Panc1 (cell line): Measurements from ENCODE around the gene NID1.

Experiments
- POLR2AphosphoS5 ChIP-seq: IDR thresholded peaks from 2 replicates; pipeline ENCODE4 v1.6.1; 2012; ENCODE audit warnings: mild to moderate bottlenecking, low read depth, low read length, moderate library complexity
- SIN3A ChIP-seq: IDR thresholded peaks from 2 replicates; pipeline ENCODE4 v1.6.1; 2012; ENCODE audit warnings: low read depth, mild to moderate bottlenecking, low read length, moderate library complexity, borderline replicate concordance; ENCODE audit not compliant: insufficient read depth
- TCF7L2 ChIP-seq: IDR thresholded peaks from 2 replicates; pipeline ENCODE4 v1.6.1; 2011; ENCODE audit warnings: mild to moderate bottlenecking, low read depth, low read length, inconsistent platforms
- TF ChIP-seq, protein P1 (sequence below): fragments of 450-650 bp; IDR thresholded peaks from 2 replicates; pipeline ENCODE4 v1.5.1; 2017; ENCODE audit warnings: mild to moderate bottlenecking

- TF ChIP-seq, protein P1, sequence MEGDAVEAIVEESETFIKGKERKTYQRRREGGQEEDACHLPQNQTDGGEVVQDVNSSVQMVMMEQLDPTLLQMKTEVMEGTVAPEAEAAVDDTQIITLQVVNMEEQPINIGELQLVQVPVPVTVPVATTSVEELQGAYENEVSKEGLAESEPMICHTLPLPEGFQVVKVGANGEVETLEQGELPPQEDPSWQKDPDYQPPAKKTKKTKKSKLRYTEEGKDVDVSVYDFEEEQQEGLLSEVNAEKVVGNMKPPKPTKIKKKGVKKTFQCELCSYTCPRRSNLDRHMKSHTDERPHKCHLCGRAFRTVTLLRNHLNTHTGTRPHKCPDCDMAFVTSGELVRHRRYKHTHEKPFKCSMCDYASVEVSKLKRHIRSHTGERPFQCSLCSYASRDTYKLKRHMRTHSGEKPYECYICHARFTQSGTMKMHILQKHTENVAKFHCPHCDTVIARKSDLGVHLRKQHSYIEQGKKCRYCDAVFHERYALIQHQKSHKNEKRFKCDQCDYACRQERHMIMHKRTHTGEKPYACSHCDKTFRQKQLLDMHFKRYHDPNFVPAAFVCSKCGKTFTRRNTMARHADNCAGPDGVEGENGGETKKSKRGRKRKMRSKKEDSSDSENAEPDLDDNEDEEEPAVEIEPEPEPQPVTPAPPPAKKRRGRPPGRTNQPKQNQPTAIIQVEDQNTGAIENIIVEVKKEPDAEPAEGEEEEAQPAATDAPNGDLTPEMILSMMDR: no peak
- TF ChIP-seq POLR2AphosphoS5 (no peak), SIN3A (no peak), TCF7L2 (no peak)
These were observed 49.3 kb upstream of the NID1 start for GRCh38 chr1:236114076-236114747.
